ENCODE data around the gene ZNF12.
"Not testable (repeated sequence)": the region's sequence is repeated elsewhere in the genome, so short reads cannot be mapped to it uniquely, and the experiment has no call there.

Gene ZNF12

DNA sequence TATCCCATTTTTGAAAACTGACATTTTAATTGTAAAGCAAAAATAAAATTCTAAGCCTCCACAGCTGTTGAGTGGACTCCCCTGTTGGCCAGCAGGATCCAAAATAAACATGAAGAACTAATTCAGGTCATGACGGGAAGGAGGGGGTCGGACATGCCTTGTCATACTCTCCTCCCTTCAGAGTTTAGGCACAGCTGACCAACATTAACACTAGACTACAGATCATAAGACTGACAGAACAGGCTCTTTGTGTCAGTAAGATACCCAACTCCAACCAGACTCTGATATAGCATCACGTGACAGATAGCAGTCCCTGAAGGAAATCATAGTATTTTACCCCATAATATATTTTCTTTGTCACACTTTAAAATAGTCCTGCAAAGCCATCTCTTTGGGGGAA, 20.9 kb upstream of the ZNF12 start:
- ChIA-PET POLR2A (no interaction called here), CTCF (no interaction called here)
- no peak for DNase-seq (ENCODE audit: extremely low spot score)
- TF ChIP-seq LEF1 (IDR thresholded peaks at IDR 0.05; ENCODE audit: borderline replicate concordance): no peak

DNA sequence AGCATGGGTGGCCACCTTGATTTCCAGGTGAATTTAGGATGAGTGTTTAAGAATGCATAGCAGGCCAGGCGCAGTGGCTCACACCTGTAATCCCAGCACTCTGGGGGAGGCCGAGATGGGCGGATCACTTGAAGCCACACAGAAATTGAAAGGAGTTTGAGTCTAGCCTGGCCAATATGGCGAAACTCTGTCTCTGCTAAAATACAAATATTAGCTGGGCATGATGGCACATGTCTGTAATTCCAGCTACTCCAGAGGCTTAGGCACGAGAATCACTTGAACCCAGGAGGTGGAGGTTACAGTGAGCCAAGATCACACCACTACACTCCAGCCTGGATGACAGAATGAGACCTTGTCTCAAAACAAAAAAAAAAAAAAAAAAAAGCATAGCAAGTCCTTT, 19.6 kb upstream of the ZNF12 start:
- POLR2A ChIA-PET; CTCF ChIA-PET; DNase-seq (ENCODE audit: extremely low spot score): not testable (repeated sequence)

DNA sequence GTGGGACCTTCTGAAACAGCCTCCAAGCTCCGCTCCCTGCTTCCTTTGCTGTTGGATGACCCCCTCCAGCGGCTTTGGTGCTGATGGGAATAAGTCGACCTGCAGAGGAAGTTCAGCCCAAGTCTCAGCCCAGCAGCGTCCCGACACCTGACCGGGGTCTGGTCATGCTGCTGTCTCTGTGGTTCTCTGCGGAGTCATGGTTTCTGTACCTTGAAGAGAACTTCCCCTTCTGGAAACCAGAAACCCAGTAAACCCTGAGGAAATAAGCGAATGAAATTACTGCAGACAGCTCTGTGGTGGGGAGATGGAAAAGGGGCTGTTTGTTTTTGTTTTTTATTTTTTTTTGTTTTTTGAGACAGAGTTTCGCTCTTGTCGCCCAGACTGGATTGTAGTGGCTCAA, 18.3 kb upstream of the ZNF12 start:
- ChIA-PET CTCF (no interaction called here), POLR2A (no interaction called here)
- no peak for TF ChIP-seq LEF1 (IDR thresholded peaks at IDR 0.05; ENCODE audit: borderline replicate concordance)
- no peak for TF ChIP-seq SUZ12 (IDR thresholded peaks at IDR 0.05)
- no peak for TF ChIP-seq FOXK2 (IDR thresholded peaks at IDR 0.05)
- TF ChIP-seq ZNF384 (IDR thresholded peaks at IDR 0.05): no peak
- TF ChIP-seq TARDBP (IDR thresholded peaks at IDR 0.05): no peak
- no peak for TF ChIP-seq ELF4 (IDR thresholded peaks at IDR 0.05)
- TF ChIP-seq L3MBTL2 (conservative IDR thresholded peaks at IDR 0.05): no peak
- TF ChIP-seq SP1 (IDR thresholded peaks at IDR 0.05): no peak
- no peak for TF ChIP-seq FOXM1 (IDR thresholded peaks at IDR 0.05; ENCODE audit: borderline replicate concordance)
- DNase-seq (ENCODE audit: extremely low spot score): no peak

DNA sequence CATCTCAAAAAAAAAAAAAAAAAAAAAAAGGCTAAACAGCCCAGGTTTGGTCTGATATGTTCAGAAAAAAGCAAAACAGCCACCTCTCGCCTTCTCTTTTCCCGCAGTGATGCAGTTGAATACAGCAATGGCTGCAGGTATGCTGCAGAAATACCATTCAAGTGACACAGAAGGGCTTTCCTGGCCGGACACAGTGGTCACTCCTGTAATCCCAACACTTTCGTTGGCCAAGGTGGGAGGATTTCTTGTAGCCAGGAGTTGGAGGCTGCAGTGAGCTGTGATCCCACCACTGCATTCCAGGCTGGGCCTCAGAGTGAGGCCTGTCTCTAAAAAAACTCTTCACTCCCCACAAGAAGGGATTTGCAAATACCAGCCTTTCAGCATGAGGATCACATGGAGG, 17.6 kb upstream of the ZNF12 start:
- DNase-seq (ENCODE audit: extremely low spot score); POLR2A ChIA-PET; CTCF ChIA-PET: not testable (repeated sequence)

DNA sequence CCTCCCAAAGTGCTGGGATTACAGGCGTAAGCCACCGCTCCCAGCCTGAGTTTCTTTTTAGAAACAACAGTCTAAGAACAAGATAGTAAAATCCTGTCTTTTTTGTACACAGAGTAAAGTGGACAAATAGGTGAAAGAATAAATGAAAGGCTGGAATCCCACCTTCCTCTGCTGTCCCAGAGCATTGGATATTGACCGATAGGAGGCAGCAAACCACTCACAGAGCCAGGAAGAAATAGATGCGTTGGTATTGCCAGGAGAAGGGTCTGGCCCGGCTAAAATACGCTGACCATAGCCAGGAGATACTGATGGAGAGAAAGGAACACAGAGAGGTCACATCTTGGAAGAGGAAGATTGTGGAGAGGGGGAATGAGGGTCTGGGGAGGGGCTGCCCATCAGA, 11.4 kb upstream of the ZNF12 start:
- POLR2A ChIA-PET: no interaction called here
- no peak for TF ChIP-seq ZNF384 (IDR thresholded peaks at IDR 0.05)
- no peak for TF ChIP-seq BHLHE40 (IDR thresholded peaks at IDR 0.05; ENCODE audit: borderline replicate concordance)
- no peak for TF ChIP-seq SP1 (IDR thresholded peaks at IDR 0.05)
- no peak for TF ChIP-seq SUZ12 (IDR thresholded peaks at IDR 0.05)
- no peak for TF ChIP-seq HDGF (IDR thresholded peaks at IDR 0.05; ENCODE audit: borderline replicate concordance)
- TF ChIP-seq FOXA1 (IDR thresholded peaks at IDR 0.05): no peak
- TF ChIP-seq NFRKB (IDR thresholded peaks at IDR 0.05): no peak
- TF ChIP-seq ARNT (IDR thresholded peaks at IDR 0.05): no peak
- TF ChIP-seq TARDBP (IDR thresholded peaks at IDR 0.05): no peak
- no peak for TF ChIP-seq ELF4 (IDR thresholded peaks at IDR 0.05)
- TF ChIP-seq FOXM1 (IDR thresholded peaks at IDR 0.05; ENCODE audit: borderline replicate concordance): no peak
- no peak for TF ChIP-seq FOXK2 (IDR thresholded peaks at IDR 0.05)
- no peak for TF ChIP-seq LEF1 (IDR thresholded peaks at IDR 0.05; ENCODE audit: borderline replicate concordance)
- DNase-seq (ENCODE audit: extremely low spot score): no peak
- CTCF ChIA-PET: no interaction called here

DNA sequence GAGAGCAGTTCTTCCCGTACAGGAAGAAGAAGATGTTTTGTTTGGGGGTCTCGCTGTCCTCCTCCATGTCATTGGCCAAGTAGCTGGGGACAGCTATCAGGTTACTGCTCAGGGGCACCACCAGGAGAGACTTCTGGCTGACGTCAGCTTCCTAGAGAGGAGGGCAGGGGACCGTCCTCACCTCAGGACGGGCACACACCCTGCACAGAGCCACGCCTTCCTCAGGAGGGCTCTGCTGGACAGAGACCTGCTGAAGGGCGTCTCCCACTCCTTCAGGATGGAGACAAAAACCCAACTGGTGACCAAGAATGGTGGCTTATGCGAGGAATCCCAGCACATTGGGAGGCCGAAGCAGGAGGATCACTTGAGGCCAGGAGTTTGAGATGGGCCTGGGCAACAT, 9.2 kb upstream of the ZNF12 start:
- POLR2A ChIA-PET; DNase-seq (ENCODE audit: extremely low spot score); CTCF ChIA-PET: not testable (repeated sequence)

DNA sequence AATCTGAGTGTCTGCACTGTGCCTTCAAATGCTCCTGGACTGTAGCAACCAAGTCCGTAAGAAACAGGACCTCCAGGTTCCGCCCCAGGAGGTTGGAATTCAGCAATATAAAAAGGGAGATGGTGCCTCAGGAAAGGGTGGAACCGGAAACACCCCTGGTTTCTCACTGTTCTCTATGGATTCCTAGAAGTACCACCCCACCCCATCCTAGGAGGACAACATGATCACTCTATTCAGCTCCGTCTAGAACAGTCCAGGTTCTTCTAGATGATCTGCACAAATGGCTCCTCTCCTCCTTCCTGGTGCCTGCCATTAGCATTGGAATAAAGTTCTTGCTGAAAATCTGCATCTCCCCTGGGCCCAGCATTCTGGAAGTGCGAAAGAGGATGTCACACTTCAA, 7.6 kb upstream of the ZNF12 start:
- ChIA-PET CTCF (no interaction called here), POLR2A (no interaction called here)

DNA sequence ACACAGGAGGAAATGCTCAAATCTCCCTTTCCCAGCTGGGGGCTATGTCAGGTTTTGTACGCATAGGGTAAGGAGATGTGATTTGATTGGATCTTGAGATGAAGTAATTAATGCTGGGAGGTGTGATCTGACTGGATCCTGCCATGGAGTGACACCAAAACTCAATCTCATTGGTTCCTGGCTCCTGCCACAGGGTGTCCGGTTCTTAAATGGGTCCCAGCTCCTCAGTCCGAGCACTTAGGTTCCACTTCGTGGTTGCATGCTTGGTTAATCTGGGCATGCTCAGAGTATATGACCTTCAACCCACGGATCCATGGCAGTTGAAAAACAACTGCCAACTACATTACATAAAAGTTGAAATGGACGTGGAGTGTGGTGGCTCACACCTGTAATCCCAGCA, 3.1 kb upstream of the ZNF12 start:
- POLR2A ChIA-PET: no interaction called here
- no peak for DNase-seq (ENCODE audit: extremely low spot score)
- CTCF ChIA-PET: no interaction called here
- TF ChIP-seq L3MBTL2 (conservative IDR thresholded peaks at IDR 0.05) (peak; percentile 24; the same call in 1 of the 2 replicates), CTBP1 (IDR thresholded peaks at IDR 0.05; ENCODE audit: borderline replicate concordance) (no peak)

More for the DNA sequence above, 7.6 kb upstream of the ZNF12 start:
- TF ChIP-seq NFRKB (IDR thresholded peaks at IDR 0.05) (no peak), FOXM1 (IDR thresholded peaks at IDR 0.05; ENCODE audit: borderline replicate concordance) (no peak), CTBP1 (IDR thresholded peaks at IDR 0.05; ENCODE audit: borderline replicate concordance) (no peak), ARNT (IDR thresholded peaks at IDR 0.05) (no peak), ZNF384 (IDR thresholded peaks at IDR 0.05) (no peak), L3MBTL2 (conservative IDR thresholded peaks at IDR 0.05) (no peak), BHLHE40 (IDR thresholded peaks at IDR 0.05; ENCODE audit: borderline replicate concordance) (no peak), HDGF (IDR thresholded peaks at IDR 0.05; ENCODE audit: borderline replicate concordance) (no peak), FOXK2 (IDR thresholded peaks at IDR 0.05) (no peak), SUZ12 (IDR thresholded peaks at IDR 0.05) (no peak), ELF4 (IDR thresholded peaks at IDR 0.05) (no peak), TARDBP (IDR thresholded peaks at IDR 0.05) (no peak), FOXA1 (IDR thresholded peaks at IDR 0.05) (no peak), SP1 (IDR thresholded peaks at IDR 0.05) (no peak), LEF1 (IDR thresholded peaks at IDR 0.05; ENCODE audit: borderline replicate concordance) (no peak)
- TF ChIP-seq, protein P1, sequence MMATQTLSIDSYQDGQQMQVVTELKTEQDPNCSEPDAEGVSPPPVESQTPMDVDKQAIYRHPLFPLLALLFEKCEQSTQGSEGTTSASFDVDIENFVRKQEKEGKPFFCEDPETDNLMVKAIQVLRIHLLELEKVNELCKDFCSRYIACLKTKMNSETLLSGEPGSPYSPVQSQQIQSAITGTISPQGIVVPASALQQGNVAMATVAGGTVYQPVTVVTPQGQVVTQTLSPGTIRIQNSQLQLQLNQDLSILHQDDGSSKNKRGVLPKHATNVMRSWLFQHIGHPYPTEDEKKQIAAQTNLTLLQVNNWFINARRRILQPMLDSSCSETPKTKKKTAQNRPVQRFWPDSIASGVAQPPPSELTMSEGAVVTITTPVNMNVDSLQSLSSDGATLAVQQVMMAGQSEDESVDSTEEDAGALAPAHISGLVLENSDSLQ (IDR thresholded peaks at IDR 0.05): no peak
- no peak for DNase-seq (ENCODE audit: extremely low spot score)

DNA sequence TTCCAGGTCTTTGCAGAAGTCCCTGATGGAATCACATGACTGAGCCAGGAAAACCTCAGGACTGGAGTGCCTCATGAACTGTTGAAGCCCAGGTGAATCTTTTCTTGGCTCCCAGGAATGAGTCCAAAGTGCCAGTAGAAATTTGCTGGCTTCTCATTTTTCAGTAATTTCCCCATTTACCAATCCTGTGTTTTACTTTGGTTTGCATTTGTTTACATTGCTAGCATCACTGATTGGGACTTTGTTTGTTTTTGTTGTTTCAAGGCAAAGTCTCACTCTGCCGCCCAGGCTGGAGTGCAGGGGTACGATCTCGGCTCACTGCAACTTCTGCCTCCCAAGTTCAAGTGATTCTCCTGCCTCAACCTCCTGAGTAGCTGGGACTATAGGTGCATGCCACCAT, 1.6 kb upstream of the ZNF12 start:
- TF ChIP-seq FOXM1 (IDR thresholded peaks at IDR 0.05; ENCODE audit: borderline replicate concordance) (no peak), NFRKB (IDR thresholded peaks at IDR 0.05) (no peak), ZNF384 (IDR thresholded peaks at IDR 0.05) (no peak), FOXK2 (IDR thresholded peaks at IDR 0.05) (no peak)
- ChIA-PET POLR2A (interaction anchor here (0.8 kb wide), 1 partner anchor 21 kb away, joined by 3 read pairs; no protein-coding TSS in a partner anchor), CTCF (no interaction called here)
- DNase-seq (ENCODE audit: extremely low spot score): no peak
